HG03175 (cell line): ENCODE measurements around the gene CTPS1.

Experiments used
- ATAC-seq: cut with Tn5 transposase; IDR thresholded peaks from one replicate; pipeline ENCODE4 v1.9.1; 2021; ENCODE audit warnings: mild to moderate bottlenecking, moderate library complexity; ENCODE audit not compliant: unreplicated experiment

Gene CTPS1

GRCh38 chr1:40989066-40989465, 9.6 kb downstream of the CTPS1 start:
- ATAC-seq, result no peak

GRCh38 chr1:40997096-40997495, 17.6 kb downstream of the CTPS1 start:
- no peak for ATAC-seq

- ATAC-seq, result no peak
Observed at GRCh38 chr1:40998668-40999067, 19.2 kb downstream of the CTPS1 start.

DNA sequence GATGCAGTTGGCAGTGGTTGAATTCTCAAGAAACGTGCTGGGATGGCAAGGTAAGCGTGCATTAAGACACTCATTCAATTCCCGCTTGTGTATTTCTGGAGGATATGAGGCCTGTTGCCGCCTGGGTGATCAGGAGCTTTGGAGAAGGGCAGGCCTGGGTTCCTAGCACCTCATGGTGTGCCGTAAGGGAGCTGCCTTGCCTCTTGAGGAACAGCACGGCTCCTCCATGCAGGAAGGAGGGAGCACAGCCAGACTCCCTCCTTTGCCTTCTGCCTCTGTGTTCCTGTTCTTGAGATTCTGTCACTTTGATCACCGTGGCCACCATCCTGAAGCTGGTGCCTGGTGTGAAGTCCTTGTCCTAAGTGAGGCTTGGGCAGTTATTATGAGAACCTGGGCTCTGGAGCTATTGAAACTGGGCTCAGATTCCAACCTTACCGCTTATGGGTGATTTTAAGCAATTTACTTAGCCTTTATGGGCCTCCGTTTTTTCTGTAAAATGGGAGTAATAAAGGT, 23.7 kb downstream of the CTPS1 start:
- ATAC-seq, result peak; percentile 2

DNA sequence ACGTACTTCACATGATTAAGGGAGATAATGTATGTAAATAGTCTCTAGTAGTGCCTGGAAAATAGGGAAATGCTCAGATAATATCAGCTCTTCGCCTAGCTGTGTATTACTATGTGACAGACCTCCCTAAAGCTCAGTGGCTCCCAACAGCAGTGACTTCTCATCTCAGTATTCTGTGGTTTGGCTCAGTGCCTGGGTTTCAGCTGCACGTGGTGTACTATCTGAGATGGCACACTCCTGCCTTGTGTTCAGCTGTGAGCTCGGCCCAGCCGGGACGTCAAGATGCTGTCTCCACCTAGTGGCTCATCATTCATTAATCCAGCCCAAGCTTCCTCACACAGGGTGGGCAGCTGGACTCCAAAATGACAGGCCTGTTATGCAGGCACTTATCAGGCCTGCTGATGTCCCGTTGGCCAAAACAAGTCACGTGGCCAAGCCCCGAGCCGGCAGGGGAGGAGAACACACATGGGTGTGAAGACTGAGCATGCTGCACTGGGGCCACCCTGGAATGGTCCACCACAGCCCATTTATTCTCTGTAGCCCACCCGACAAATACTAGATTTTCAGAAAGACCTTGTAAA, 24.2 kb downstream of the CTPS1 start:
- peak; percentile 98 for ATAC-seq

GRCh38 chr1:41005876-41006275, 26.4 kb downstream of the CTPS1 start:
- ATAC-seq, result no peak

DNA sequence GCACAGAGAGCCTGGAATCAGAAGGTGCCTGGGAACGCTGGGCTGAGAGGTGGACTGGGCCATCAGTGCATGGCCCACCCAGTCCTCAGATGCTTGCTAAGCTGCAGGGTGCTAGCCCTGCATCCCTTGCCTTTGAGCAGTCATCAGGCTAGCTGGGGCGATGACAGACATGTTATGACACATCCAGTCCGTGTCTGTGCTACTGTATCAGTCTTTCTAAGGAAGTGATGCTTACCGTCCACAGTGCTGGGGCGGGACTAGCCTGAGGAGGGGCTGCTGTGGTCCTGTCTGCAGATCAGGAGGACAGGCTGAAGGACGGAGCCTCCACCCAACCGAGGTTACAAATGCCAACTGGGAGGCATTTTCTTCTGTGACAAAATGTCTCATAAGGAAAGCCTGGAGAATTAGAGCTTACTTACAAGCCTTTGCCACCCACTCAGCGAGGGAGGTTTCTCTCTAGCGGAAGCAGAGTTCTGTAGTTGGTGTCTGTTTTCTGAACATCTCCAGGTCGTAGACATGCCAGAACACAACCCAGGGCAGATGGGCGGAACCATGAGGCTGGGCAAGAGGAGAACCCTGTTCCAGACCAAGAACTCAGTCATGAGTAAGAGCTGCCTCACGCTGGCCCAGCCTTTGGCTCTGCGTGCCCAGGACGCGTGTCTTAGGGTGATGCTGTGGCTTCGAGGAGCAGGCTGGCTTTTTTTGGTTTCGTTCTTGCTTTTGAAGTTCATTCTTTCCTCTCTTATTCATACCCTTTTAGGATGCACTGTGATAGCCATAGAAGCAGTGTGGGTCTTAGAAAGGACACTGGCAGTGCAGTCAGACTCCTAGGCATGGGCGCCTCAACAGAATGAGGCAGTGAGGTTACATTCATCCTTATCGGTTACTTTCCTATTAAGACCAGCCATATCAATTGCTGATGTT, 27.7 kb downstream of the CTPS1 start:
- no peak for ATAC-seq

DNA sequence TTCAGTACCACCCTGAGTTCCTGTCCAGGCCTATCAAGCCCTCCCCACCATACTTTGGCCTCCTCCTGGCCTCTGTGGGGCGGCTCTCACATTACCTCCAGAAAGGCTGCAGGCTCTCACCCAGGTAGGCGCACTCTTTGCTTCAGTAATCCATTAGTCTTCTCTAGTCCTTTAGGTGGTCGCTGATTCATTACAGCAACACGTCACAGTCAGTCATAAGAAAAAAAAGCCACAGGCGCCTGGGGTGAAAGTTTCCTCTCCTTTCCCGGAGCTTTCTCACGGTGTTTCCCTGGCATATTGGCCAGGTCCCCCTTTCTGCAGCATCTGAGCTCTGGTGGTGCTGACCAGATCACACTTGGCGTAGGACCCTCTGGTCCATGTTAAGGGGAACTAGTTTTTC, 30.0 kb downstream of the CTPS1 start:
- no peak for ATAC-seq

DNA sequence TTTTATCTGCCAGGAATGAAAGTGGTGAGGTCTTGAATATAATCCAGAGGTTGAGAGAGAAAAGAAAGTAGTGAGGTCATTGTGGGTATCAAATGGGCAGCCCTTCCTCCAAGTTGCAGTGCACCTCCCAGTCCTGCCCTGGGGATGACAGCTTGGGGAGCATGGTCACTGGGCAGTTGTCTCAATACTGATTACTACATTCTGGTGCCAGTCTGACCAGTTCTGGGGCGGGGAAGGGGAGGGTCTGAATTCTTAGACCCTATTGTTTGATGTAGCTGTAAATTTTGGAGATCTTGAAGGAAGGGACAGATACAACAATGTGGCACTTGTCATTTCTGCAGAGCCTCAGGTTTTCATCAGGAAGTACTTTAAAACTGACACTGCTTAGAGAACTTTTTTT, 30.8 kb downstream of the CTPS1 start:
- ATAC-seq, result no peak

GRCh38 chr1:41013024-41013423, 33.5 kb downstream of the CTPS1 start:
- no peak for ATAC-seq

GRCh38 chr1:41013796-41014195, 34.3 kb downstream of the CTPS1 start:
- no peak for ATAC-seq

DNA sequence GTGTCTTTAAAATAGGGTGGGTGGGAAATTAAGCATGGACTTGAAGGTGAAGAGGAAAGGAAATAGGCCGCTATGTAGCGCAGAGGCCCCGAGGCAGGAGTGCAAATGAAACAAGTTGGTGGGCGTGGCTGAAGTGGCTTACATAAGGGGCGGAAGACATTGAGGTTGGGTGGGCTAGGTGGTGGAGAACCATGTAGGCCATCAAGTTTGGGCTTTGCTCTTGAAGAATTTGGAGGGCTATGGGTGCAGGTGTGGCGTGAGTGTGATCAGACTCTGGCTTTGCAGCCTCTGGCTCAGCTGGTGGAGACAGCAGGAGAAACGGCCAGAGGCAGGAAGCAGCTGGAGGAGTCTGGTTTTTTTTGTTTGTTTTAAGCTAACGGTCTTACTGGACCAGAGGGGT, 35.4 kb downstream of the CTPS1 start:
- ATAC-seq, result no peak

- ATAC-seq, result no peak
Observed at GRCh38 chr1:41015281-41015896, 35.9 kb downstream of the CTPS1 start.

DNA sequence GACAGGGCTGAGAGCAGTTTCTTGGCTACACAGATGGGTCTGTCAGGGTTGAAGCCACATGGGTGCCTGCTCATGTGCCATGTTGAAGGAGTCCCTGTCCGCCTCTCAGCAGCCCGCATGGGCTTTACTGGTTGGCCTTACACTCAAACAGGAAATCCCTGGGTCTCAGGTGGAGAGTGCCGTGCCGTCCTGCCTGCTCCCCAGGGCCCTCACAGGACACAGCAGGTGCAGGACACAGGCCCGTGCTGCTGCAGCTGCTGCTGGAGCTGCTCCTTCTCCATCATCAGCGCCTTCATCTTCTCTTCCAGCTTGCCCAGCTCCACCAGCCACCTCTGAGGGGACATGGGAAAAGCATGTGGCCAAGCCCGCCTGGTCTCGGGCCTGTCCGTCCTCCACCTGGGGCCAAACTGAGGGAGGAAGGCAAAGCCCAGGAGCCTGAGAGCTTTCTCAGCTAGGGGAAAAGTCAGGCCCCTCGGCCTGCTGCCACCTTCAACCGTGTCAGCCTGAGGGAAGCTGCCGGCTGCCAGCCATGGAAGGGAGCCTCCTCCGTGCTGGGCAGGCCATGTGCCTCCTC, 36.5 kb downstream of the CTPS1 start:
- ATAC-seq, result no peak

DNA sequence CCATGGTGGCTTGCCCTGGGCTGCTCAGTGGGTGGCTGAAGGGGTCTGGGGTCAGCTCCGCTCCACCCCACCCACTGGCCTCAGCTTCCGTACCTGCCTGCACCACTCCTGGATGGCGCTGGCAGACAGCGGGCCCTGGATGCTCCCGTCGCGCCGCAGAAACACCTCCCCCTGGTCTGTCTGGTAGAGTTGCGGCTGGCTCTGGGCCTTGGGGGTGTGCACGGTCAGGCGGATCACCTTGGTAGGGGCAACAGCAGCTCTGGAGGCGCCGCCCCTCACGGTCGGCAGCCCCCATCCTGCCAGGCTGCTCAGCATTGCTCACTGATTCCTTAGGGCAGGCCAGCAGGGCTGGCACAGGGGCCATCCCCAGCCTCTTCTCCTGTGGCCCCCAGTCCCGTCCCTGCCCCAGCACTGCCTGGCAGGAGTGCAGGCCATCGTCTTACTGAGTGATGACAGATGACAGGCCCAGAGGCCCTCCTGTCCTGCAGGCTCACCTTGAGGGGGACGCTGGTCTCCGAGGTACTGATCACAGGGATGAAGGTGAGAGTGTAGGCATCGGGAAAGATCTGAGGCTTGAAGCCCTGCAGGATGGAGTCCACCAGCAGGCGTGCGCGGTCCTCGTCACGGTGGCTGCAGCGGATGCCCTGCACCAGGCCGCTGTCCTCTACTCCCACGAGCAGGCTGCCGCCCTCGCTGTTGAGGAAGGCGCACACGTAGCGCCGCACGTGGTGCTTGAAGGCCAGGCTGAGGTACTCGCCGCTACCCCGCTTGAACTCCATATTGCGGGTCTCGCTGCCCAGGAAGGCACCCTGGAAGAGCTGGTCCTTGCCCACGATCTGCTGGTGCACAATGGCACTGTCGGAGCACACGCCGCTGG, 37.9 kb downstream of the CTPS1 start:
- ATAC-seq, result no peak

- ATAC-seq, result no peak
Observed at GRCh38 chr1:41018018-41018410, 38.5 kb downstream of the CTPS1 start.

GRCh38 chr1:41019353-41019745, 39.9 kb downstream of the CTPS1 start:
- no peak for ATAC-seq

- no peak for ATAC-seq
Observed at GRCh38 chr1:41020109-41020576, 40.6 kb downstream of the CTPS1 start.

- no peak for ATAC-seq
Observed at GRCh38 chr1:41020654-41021053, 41.2 kb downstream of the CTPS1 start.

DNA sequence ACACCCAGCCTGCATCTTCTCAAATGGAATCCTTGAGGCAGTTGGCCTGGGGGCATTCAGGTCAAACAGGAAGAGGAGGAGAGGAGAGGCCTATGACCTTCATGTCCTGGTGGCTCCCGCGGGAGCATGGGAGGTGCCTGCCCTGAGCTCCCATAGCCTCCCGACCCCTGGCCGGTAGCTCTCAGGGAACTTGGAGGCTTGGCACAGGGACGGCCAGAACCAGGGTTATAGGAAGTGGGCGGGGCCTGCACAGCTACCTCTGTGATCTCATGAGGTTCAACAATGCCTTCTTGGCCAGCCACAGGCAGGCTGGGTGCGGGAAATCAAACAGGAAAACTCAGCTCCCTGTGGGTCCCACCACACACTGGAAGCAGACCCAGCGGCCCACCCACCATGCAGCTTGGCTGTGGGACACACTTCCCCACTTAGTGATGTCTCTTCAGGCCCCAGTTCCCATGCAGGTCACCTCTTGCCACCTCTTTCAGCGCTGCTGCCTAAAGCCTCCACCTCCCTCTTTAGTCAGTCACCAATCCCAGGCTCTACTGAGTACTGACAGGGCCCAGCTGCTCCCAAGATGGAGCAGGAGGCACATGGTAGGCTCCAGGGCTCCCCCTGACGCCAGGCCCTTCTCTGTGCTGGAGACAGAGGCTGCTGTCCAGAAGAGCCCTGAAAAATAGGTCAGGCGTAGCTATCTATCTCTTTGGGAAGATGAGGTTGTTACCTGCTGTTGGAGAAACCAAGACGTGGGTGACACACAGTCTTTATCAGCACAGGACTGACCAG, 42.2 kb downstream of the CTPS1 start, which contains the start of gene SLFNL1:
Gene SLFNL1 (minus strand): TSS at position 200 of the 783 bp plus-strand sequence. CDS start 1,065 bp downstream, outside the sequence.
- ATAC-seq, result no peak
